Measurements from ENCODE around the gene FAM20C. TPM values are rescaled to one million over a fixed set of nuclear protein-coding genes. Genes with fewer than 3 reads are reported as not detected.

Gene FAM20C
- total and polyA plus RNA-seq, 2 donors (not counting 3 experiments of a cell fraction or from before 2014, with no cell fraction given): 14.2 to 34.5 TPM

GRCh38 chr7:234051-234707 lies 41.8 kb downstream of the FAM20C start:
- Histone ChIP-seq H2AFZ (ENCODE audit: low read depth, low read length) (no peak overlapping the region), H3K9me3 (replicated peaks; ENCODE audit: control insufficient read depth, insufficient read depth, low read length) (no peaks in the 10 kb centered on the region), H3K4me2 (ENCODE audit: insufficient read depth, low read length) (no peak overlapping the region), H3K27me3 (ENCODE audit: control insufficient read depth in 2 of 2, insufficient read depth in 2 of 2, low read length in 2 of 2) (no peaks in the 10 kb centered on the region), H3K4me3 (replicated peaks in 1 of 3; ENCODE audit: insufficient read depth in 1 of 3, low read depth in 1 of 3, low read length in 3 of 3) (no peak overlapping the region), H3K27ac (ENCODE audit: insufficient read depth, low read depth, low read length) (no peak overlapping the region), H3K9me1 (replicated peaks; ENCODE audit: control insufficient read depth, extremely low read depth, insufficient read depth, low read length) (no peaks in the 10 kb centered on the region), H4K20me1 (replicated peaks; ENCODE audit: control insufficient read depth, extremely low read depth, insufficient read depth, low read length) (no peaks in the 10 kb centered on the region), H3K36me3 (ENCODE audit: control insufficient read depth in 2 of 2, extremely low read depth in 1 of 2, insufficient read depth in 2 of 2, low read length in 2 of 2) (peaks cover 0 to 3% of the 10 kb centered on the region in 2 experiments), H3K79me2 (ENCODE audit: control insufficient read depth, insufficient read depth, low read length) (peaks cover 6% of the 10 kb centered on the region), H3K9ac (replicated peaks; ENCODE audit: extremely low read depth, insufficient read depth, low read length) (no peak overlapping the region), H3K4me1 (ENCODE audit: control insufficient read depth, extremely low read depth, insufficient read depth, low read length) (no peaks in the 10 kb centered on the region)
- dilution Hi-C loops (cut with MboI; ENCODE audit: extremely low pct_ligation_motif_present, low sequenced_read_pairs) (no loop called here), intact Hi-C loops (cut with micrococcal nuclease) (no loop called here)
- CTCF ChIA-PET: interaction anchor here (1.6 kb wide), 1 partner anchor 170 kb away, joined by 6 read pairs; no protein-coding TSS in a partner anchor
- TF ChIP-seq MYC (IDR thresholded peaks at IDR 0.05; ENCODE audit: low read depth, low read length) (no peak), CTCF (IDR thresholded peaks at IDR 0.05; ENCODE audit: extremely low read depth in 1 of 2, insufficient read depth in 1 of 2, low read depth in 1 of 2, low read length in 2 of 2) (no peak), MAX (IDR thresholded peaks at IDR 0.05; ENCODE audit: insufficient read depth, insufficient read length) (no peak)
- no peak for FAIRE-seq
- no TSS peak for BruUV-seq (replicated peaks)
- POLR2A ChIA-PET: no interaction called here
- DNase-seq (ENCODE audit: low read depth, low spot score): no peak
